Hepatocyte (in vitro differentiated cells): ENCODE measurements around the gene HMGCS2. TPM values are rescaled to one million over a fixed set of nuclear protein-coding genes. Genes with fewer than 3 reads are reported as not detected.

ENCODE experiments used
- DNase-seq: peaks from one replicate; pipeline ENCODE4 v3.0.0-alpha.2; 2016; ENCODE audit warnings: low spot score
- H2AFZ ChIP-seq: fragments of 200-600 bp; sonication (generic); 2 replicates; pipeline ENCODE4 v1.6.0; 2016; ENCODE audit warnings: antibody characterized with exemption, mild to moderate bottlenecking
- H3K27ac ChIP-seq: fragments of 200-600 bp; sonication (generic); 2 replicates; pipeline ENCODE4 v1.5.1; 2016; ENCODE audit warnings: mild to moderate bottlenecking
- H3K27me3 ChIP-seq: fragments of 200-600 bp; sonication (generic); 2 replicates; pipeline ENCODE4 v1.6.1; 2016
- H3K36me3 ChIP-seq: fragments of 200-600 bp; sonication (generic); replicated peaks from 2 replicates; pipeline ENCODE4 v1.5.1; 2016; ENCODE audit warnings: low read depth; ENCODE audit not compliant: insufficient read depth
- H3K4me1 ChIP-seq: fragments of 200-600 bp; sonication (generic); 2 replicates; pipeline ENCODE4 v1.5.1; 2016; ENCODE audit warnings: mild to moderate bottlenecking, moderate library complexity; ENCODE audit not compliant: insufficient read depth
- H3K4me2 ChIP-seq: fragments of 200-600 bp; sonication (generic); 2 replicates; pipeline ENCODE4 v1.6.0; 2016
- H3K4me3 ChIP-seq: fragments of 200-600 bp; sonication (generic); 2 replicates; pipeline ENCODE4 v1.5.1; 2016; ENCODE audit warnings: mild to moderate bottlenecking
- H3K79me2 ChIP-seq: fragments of 200-600 bp; sonication (generic); 2 replicates; pipeline ENCODE4 v1.6.0; 2017; ENCODE audit warnings: mild to moderate bottlenecking
- H3K9me2 ChIP-seq: fragments of 200-600 bp; sonication (generic); replicated peaks from 2 replicates; pipeline ENCODE4 v1.6.0; 2017; ENCODE audit warnings: mild to moderate bottlenecking; ENCODE audit not compliant: insufficient read depth
- H3K9me3 ChIP-seq: fragments of 200-600 bp; sonication (generic); 2 replicates; pipeline ENCODE4 v1.5.1; 2016; ENCODE audit warnings: low read depth, mild to moderate bottlenecking
- H4K20me1 ChIP-seq: fragments of 200-600 bp; sonication (generic); 2 replicates; pipeline ENCODE4 v1.6.0; 2016; ENCODE audit warnings: mild to moderate bottlenecking; ENCODE audit not compliant: insufficient read depth, poor library complexity, severe bottlenecking
- EZH2 ChIP-seq: fragments of 200-600 bp; sonication (generic); IDR thresholded peaks from 2 replicates; pipeline ENCODE4 v1.6.1; 2016; ENCODE audit warnings: antibody characterized with exemption, mild to moderate bottlenecking, borderline replicate concordance
- EZH2phosphoT487 ChIP-seq: fragments of 200-600 bp; sonication (generic); IDR thresholded peaks from one replicate; pipeline ENCODE4 v1.6.1; 2018; ENCODE audit warnings: antibody characterized with exemption, mild to moderate bottlenecking, low read depth, moderate library complexity; ENCODE audit not compliant: unreplicated experiment, severe bottlenecking
- WGBS: methylation state at CpG from one replicate; pipeline ENCODE4 v1.1.6; 2016; ENCODE audit warnings: low lambda C conversion rate; ENCODE audit errors: missing lambda C conversion rate; 5-methylcytosine and 5-hydroxymethylcytosine counted together
- polyA plus RNA-seq: library from polyadenylated mRNA; unstranded; fragments of >200 nt; fragmentation: Nextera tagmentation; extraction: Ambion mirVana; gene quantifications from 2 replicates; pipeline ENCODE4 v1.2.1, GENCODE V29; 2016
- total RNA-seq: library from RNA; depleted of rRNA; stranded (reverse); fragments of >200 nt; gene quantifications from 2 replicates; pipeline ENCODE4 v1.2.3, GENCODE V29; 2014
- TF ChIP-seq, protein P1 (sequence below): fragments of 200-600 bp; sonication (generic); IDR thresholded peaks from 2 replicates; pipeline ENCODE4 v1.5.1; 2016; ENCODE audit warnings: antibody characterized with exemption, mild to moderate bottlenecking; ENCODE audit not compliant: poor library complexity

HMGCS2 gene
- total and polyA plus RNA-seq, 2 experiments from 2014 or later, result 167 to 188 TPM

- Histone ChIP-seq H3K4me2 (no peak overlapping the region), H2AFZ (no peak overlapping the region), H3K9me3 (no peaks in the 10 kb centered on the region), H3K79me2 (no peaks in the 10 kb centered on the region), H3K4me3 (no peak overlapping the region), H4K20me1 (no peaks in the 10 kb centered on the region), H3K27ac (no peak overlapping the region), H3K27me3 (no peaks in the 10 kb centered on the region), H3K4me1 (peaks cover 41% of the 10 kb centered on the region), H3K36me3 (no peaks in the 10 kb centered on the region), H3K9me2 (no peaks in the 10 kb centered on the region)
- DNase-seq, result no peak
- 70% methylated on average over 8 of the region's 8 CpGs for WGBS
- TF ChIP-seq EZH2 (no peak), EZH2phosphoT487 (no peak)
- TF ChIP-seq, protein P1, sequence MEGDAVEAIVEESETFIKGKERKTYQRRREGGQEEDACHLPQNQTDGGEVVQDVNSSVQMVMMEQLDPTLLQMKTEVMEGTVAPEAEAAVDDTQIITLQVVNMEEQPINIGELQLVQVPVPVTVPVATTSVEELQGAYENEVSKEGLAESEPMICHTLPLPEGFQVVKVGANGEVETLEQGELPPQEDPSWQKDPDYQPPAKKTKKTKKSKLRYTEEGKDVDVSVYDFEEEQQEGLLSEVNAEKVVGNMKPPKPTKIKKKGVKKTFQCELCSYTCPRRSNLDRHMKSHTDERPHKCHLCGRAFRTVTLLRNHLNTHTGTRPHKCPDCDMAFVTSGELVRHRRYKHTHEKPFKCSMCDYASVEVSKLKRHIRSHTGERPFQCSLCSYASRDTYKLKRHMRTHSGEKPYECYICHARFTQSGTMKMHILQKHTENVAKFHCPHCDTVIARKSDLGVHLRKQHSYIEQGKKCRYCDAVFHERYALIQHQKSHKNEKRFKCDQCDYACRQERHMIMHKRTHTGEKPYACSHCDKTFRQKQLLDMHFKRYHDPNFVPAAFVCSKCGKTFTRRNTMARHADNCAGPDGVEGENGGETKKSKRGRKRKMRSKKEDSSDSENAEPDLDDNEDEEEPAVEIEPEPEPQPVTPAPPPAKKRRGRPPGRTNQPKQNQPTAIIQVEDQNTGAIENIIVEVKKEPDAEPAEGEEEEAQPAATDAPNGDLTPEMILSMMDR, result no peak
Measured at GRCh38 chr1:119794230-119794875, 25.6 kb upstream of the HMGCS2 start.

DNA sequence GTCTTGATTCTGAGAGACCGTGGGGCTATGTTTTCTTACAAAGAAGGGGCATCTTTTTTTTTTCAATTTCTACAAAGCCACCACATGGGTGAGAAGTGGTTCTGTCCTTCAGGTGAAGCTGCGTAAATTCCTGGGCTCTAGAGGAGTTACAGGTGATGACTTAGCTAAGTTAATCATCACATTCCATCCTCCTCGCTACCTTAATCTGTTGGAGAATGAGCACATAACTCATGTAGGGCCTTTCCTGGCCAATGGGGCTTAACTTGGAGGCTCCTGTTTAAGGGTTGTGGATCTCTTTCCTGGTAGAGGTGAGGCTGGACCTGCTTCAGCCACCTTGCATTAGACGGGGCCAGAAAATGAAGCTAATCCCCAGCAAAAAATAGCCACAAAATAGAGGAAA, 22.7 kb upstream of the HMGCS2 start:
- Histone ChIP-seq H3K27ac (peak overlapping the region; percentile 86), H3K9me2 (no peaks in the 10 kb centered on the region), H2AFZ (peak overlapping the region; percentile 3), H3K4me1 (peaks cover 56% of the 10 kb centered on the region), H3K4me3 (no peak overlapping the region), H3K4me2 (peak overlapping the region; percentile 45), H3K36me3 (no peaks in the 10 kb centered on the region), H3K79me2 (no peaks in the 10 kb centered on the region), H3K9me3 (no peaks in the 10 kb centered on the region), H4K20me1 (no peaks in the 10 kb centered on the region), H3K27me3 (no peaks in the 10 kb centered on the region)
- TF ChIP-seq, protein P1, result no peak
- TF ChIP-seq EZH2phosphoT487 (no peak), EZH2 (no peak)
- DNase-seq, result peak; percentile 39
- 62% methylated on average over 4 of the region's 4 CpGs for WGBS

- Histone ChIP-seq H3K27me3 (no peaks in the 10 kb centered on the region), H3K79me2 (no peaks in the 10 kb centered on the region), H3K4me3 (no peak overlapping the region), H3K4me1 (peaks cover 56% of the 10 kb centered on the region), H3K27ac (peak overlapping the region; percentile 86), H3K9me3 (no peaks in the 10 kb centered on the region), H2AFZ (peak overlapping the region; percentile 36), H3K4me2 (peak overlapping the region; percentile 45), H3K36me3 (no peaks in the 10 kb centered on the region), H4K20me1 (no peaks in the 10 kb centered on the region), H3K9me2 (no peaks in the 10 kb centered on the region)
- TF ChIP-seq, protein P1, result no peak
- TF ChIP-seq EZH2, result no peak
- TF ChIP-seq EZH2phosphoT487, result no peak
- DNase-seq, result peak; percentile 40
- 19% methylated on average over 9 of the region's 9 CpGs for WGBS
Measured at GRCh38 chr1:119790451-119791198, 21.9 kb upstream of the HMGCS2 start.
